Measurements from ENCODE around the gene RNF41.
A peak's percentile ranks its signal among the peaks of the same experiment; 100 is the strongest.

RNF41 gene

DNA sequence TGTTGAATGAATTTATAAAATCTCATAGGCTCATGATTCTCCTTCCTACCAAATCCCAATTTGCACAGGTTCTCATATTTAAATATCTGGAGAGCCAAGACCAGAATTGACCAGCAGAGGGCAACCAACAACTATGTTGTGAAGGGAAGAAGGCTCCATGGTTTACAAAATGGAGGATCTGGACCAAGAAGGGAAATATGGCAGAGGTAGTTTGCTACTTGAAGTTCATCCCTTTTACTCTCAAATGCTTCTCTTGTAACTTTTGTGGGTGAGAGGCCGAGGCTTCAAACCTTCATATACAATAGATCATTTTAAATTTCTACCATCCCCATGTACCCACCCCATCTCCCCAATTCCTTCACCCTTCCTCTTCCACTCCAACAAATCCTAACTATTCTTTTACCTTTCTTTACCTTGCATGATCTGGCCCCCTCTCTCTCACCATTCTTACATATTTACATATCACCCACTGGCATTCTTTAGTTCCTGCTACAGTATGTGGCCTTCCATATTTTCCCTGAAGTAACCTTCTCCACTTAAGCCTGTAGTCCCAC lies 28.6 kb downstream of the RNF41 start:
- Histone ChIP-seq H3K4me2 (ENCODE audit: low read length) (peak overlapping the region; percentile 40), H3K4me3 (ENCODE audit: low read length) (peak overlapping the region; percentile 12; the same call in 1 of the 2 replicates), H3K79me2 (ENCODE audit: control insufficient read depth, low read length) (peaks cover 12% of the 10 kb centered on the region), H3K36me3 (ENCODE audit: control insufficient read depth, low read length) (peaks cover 8% of the 10 kb centered on the region), H3K9me3 (ENCODE audit: control insufficient read depth, insufficient read depth, low read length) (no peaks in the 10 kb centered on the region), H3K4me1 (ENCODE audit: control insufficient read depth, low read length) (peaks cover 29% of the 10 kb centered on the region), H4K20me1 (ENCODE audit: control insufficient read depth, insufficient read depth, low read depth, low read length) (peaks cover 3% of the 10 kb centered on the region; the same call in 1 of the 2 replicates), H3K27me3 (ENCODE audit: control insufficient read depth, low read length) (no peaks in the 10 kb centered on the region), H3F3A (ENCODE audit: control insufficient read depth, insufficient read depth) (peaks cover 17% of the 10 kb centered on the region), H3K9me2 (replicated peaks; ENCODE audit: control insufficient read depth, low read length) (no peaks in the 10 kb centered on the region), H3K27ac (ENCODE audit: low read depth, low read length) (no peak overlapping the region)
- TF ChIP-seq EZH2phosphoT487 (IDR thresholded peaks at IDR 0.05; ENCODE audit: borderline replicate concordance, low read length): no peak
- TF ChIP-seq, protein P1, sequence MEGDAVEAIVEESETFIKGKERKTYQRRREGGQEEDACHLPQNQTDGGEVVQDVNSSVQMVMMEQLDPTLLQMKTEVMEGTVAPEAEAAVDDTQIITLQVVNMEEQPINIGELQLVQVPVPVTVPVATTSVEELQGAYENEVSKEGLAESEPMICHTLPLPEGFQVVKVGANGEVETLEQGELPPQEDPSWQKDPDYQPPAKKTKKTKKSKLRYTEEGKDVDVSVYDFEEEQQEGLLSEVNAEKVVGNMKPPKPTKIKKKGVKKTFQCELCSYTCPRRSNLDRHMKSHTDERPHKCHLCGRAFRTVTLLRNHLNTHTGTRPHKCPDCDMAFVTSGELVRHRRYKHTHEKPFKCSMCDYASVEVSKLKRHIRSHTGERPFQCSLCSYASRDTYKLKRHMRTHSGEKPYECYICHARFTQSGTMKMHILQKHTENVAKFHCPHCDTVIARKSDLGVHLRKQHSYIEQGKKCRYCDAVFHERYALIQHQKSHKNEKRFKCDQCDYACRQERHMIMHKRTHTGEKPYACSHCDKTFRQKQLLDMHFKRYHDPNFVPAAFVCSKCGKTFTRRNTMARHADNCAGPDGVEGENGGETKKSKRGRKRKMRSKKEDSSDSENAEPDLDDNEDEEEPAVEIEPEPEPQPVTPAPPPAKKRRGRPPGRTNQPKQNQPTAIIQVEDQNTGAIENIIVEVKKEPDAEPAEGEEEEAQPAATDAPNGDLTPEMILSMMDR (IDR thresholded peaks at IDR 0.05; ENCODE audit: low read depth, low read length, poor library complexity, severe bottlenecking): peak; percentile 91

DNA sequence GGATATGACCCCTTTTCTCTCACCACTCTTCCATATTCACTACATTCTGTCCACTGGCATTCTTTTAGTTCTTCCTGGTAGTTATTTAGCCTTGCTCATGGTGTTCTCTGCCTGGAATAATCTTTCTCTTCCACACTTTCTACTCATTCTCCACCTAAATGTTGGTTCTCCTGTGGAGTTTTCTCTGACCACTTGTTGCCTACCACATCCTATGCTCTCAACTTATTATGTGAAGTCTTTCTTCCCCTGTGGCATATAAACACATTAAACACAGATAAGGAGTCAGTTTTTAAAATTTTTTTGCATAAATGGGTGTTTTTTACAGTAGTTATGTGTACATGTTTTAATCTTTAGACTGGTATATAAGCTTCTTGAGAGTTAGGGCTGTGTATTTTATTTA lies 29.1 kb downstream of the RNF41 start:
- Histone ChIP-seq H3K27me3 (ENCODE audit: control insufficient read depth, low read length) (no peaks in the 10 kb centered on the region), H3F3A (ENCODE audit: control insufficient read depth, insufficient read depth) (peaks cover 17% of the 10 kb centered on the region), H4K20me1 (ENCODE audit: control insufficient read depth, insufficient read depth, low read depth, low read length) (peaks cover 8% of the 10 kb centered on the region; the same call in 1 of the 2 replicates), H3K79me2 (ENCODE audit: control insufficient read depth, low read length) (peaks cover 17% of the 10 kb centered on the region), H3K9me3 (ENCODE audit: control insufficient read depth, insufficient read depth, low read length) (no peaks in the 10 kb centered on the region), H3K9me2 (replicated peaks; ENCODE audit: control insufficient read depth, low read length) (no peaks in the 10 kb centered on the region), H3K4me1 (ENCODE audit: control insufficient read depth, low read length) (peaks cover 34% of the 10 kb centered on the region), H3K4me2 (ENCODE audit: low read length) (no peak overlapping the region), H3K4me3 (ENCODE audit: low read length) (no peak overlapping the region), H3K27ac (ENCODE audit: low read depth, low read length) (no peak overlapping the region), H3K36me3 (ENCODE audit: control insufficient read depth, low read length) (peaks cover 13% of the 10 kb centered on the region)
- TF ChIP-seq, protein P1 (IDR thresholded peaks at IDR 0.05; ENCODE audit: low read depth, low read length, poor library complexity, severe bottlenecking): no peak
- no peak for TF ChIP-seq EZH2phosphoT487 (IDR thresholded peaks at IDR 0.05; ENCODE audit: borderline replicate concordance, low read length)

DNA sequence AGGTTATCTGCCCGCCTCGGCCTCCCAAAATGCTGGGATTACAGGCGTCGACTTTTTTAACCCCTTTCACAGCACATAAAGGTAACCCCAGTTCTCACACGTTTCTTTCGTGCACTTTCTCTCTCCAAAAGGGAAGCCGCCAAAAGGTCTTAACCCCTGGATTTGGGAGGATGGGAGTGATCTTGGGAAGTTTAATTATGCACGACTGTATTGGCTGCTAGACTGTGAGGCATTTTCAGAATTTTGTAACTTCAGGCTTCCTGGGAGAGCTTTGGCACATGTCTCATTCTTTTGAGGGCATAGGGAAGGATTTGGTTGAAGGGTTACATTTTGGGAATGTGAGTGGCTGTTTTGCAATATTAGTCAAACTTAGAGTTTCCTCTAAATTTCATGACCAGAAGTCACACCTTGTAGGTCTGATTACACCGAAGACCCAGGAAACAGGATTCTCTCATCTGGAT lies 31.0 kb downstream of the RNF41 start:
- H3K36me3 ChIP-seq (ENCODE audit: control insufficient read depth, low read length): peaks cover 31% of the 10 kb centered on the region
- no peaks in the 10 kb centered on the region for H3K9me3 ChIP-seq (ENCODE audit: control insufficient read depth, insufficient read depth, low read length)
- H4K20me1 ChIP-seq (ENCODE audit: control insufficient read depth, insufficient read depth, low read depth, low read length): peaks cover 8% of the 10 kb centered on the region; the same call in 1 of the 2 replicates
- peaks cover 42% of the 10 kb centered on the region for H3K4me1 ChIP-seq (ENCODE audit: control insufficient read depth, low read length)
- no peak for TF ChIP-seq EZH2phosphoT487 (IDR thresholded peaks at IDR 0.05; ENCODE audit: borderline replicate concordance, low read length)
- TF ChIP-seq, protein P1 (IDR thresholded peaks at IDR 0.05; ENCODE audit: low read depth, low read length, poor library complexity, severe bottlenecking): no peak
- H3K27me3 ChIP-seq (ENCODE audit: control insufficient read depth, low read length): no peaks in the 10 kb centered on the region
- H3K9me2 ChIP-seq (replicated peaks; ENCODE audit: control insufficient read depth, low read length): no peaks in the 10 kb centered on the region
- H3F3A ChIP-seq (ENCODE audit: control insufficient read depth, insufficient read depth): peaks cover 17% of the 10 kb centered on the region
- H3K27ac ChIP-seq (ENCODE audit: low read depth, low read length): peak overlapping the region; percentile 77
- peak overlapping the region; percentile 90 for H3K4me3 ChIP-seq (ENCODE audit: low read length)
- peaks cover 35% of the 10 kb centered on the region for H3K79me2 ChIP-seq (ENCODE audit: control insufficient read depth, low read length)
- peak overlapping the region; percentile 85 for H3K4me2 ChIP-seq (ENCODE audit: low read length)
